GM21360 (cell line): ENCODE measurements around the gene SLC16A14.

Source experiments
- ATAC-seq: cut with Tn5 transposase; IDR thresholded peaks from one replicate; pipeline ENCODE4 v1.9.1; 2021; ENCODE audit warnings: mild to moderate bottlenecking, moderate library complexity; ENCODE audit not compliant: unreplicated experiment

The SLC16A14 gene

DNA sequence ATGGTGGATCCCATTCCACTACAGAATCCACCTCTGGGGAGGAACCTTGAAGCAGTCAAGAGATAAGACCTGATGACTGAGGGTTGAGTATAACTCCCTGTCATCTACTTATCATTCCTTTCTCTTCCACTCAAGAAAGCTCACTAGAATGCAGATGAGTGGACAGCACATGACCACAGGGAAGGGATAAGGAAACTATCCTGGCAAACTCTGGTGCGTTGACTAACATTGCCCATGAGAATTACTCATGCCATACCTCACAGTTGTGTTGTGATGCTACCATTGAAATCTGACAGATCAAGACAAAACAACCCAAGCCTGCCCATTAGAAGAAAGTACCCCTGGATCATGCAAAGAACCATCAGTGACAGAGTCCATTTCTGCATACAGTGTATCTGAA lies 26.5 kb downstream of the SLC16A14 start:
- ATAC-seq = no peak

DNA sequence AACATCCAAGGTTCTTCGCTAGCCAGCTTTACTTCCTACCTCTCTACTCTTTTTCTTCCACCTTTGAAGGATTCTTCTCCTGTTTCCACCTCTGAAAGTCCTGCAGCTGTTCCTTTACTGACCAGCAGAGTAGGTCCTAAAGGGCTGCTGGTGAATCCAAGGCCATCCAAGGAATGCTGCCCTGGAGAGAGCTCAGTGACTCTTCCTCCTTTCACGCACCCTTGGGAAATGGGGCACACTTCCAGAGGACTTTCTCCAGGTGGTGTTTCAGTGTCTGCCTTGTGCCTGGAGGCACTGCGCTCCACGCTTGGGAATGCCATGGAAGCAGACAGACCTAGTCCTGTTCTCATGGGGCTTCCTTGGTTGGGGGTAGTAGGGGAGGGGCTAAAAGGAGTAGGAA lies 45.4 kb downstream of the SLC16A14 start:
- ATAC-seq = no peak

- no peak for ATAC-seq
These were observed 49.0 kb downstream of the SLC16A14 start for GRCh38 chr2:230019742-230020141.

GRCh38 chr2:230018153-230018552 lies 50.6 kb downstream of the SLC16A14 start:
- ATAC-seq = no peak

GRCh38 chr2:230016844-230017243 lies 51.9 kb downstream of the SLC16A14 start:
- ATAC-seq = no peak

DNA sequence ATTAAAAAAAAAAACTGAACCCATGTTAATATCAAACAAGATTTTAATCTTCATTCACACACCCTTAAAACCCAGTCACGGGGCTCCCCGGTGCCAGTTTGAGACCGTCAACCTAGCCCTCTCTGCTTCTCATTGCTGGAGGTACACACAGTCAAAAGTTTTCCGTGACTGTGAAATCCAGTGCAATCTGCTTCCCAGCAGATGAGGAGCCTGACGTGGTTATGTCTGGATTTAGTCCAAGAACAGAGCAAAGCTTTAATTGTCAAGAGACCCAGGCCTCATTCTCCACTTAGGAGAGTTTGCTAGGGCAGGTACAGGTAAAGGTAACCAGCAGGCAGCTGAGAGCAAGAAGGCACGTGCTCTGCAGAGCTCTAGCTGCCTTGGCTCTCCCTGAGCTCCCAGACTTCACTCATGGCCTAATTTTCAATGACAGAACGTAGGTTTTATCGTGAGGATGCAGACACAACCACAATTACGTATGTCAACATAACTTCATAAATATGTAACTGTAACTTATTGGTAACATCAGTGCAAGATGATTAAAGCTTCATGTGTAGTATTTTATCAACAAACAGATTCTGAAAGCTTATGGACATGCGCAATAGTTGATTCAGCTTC lies 56.3 kb downstream of the SLC16A14 start:
- ATAC-seq = no peak

- ATAC-seq = no peak
These were observed 57.1 kb downstream of the SLC16A14 start for GRCh38 chr2:230011617-230012016.

DNA sequence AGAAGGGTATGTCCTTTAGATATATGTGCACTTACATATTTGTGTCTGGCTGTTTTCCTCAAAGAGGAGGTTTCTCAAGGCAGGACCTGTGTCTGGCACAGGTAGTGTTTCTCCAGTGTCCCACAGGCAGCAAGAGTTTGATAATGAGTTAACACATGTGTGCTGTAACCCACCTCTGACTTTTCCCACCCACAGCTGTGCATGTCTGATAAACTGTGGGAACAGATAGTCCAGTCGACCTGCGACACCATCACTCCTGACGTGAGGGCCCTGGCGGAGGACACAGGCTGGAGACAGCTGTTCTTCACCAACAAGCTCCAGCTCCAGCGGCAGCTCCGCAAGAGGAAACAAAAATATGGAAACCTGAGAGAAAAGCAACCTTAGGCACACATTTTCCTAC lies 58.2 kb downstream of the SLC16A14 start:
- no peak for ATAC-seq

DNA sequence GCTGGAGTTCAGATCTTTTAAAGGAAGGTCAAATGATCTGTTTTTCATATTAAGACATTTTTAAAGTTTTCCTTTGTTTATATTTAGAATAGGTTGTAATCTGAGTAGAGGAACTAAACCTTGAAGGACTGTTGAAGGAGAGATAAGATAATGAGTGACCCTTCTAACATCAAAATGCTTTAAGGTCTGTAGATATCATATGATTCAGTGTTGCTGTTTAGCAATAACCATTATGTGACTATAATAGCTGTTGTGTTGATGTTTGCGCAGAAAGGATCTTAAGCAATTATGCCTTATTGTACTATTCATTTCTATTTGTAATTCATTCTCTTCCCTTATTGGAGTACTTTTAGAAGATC lies 60.0 kb downstream of the SLC16A14 start:
- ATAC-seq = no peak

- no peak for ATAC-seq
These were observed 60.6 kb downstream of the SLC16A14 start for GRCh38 chr2:230007931-230008707.

- ATAC-seq = peak; percentile 96
These were observed 68.4 kb downstream of the SLC16A14 start for GRCh38 chr2:230000118-230000841.

GRCh38 chr2:229997565-229997964 lies 71.2 kb downstream of the SLC16A14 start:
- no peak for ATAC-seq

DNA sequence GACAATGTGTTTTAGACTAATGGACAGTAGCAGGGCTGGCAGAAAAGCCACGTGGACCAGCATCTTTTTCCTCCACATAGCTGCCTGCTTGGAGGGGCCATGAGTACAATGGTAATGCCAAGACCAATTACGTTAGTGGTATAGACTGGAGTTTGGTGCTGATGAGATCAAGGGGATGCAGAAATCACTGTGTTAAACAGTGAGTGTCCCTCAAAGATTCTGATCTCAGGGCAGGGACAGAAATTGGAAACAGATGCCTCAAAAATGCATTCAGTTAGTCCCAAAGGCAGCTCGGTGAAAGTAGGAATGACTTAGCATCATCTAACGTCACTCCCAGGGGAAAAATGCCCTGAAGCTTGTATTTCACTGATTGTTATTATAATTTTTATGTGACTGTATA lies 72.4 kb downstream of the SLC16A14 start:
- ATAC-seq = no peak

- no peak for ATAC-seq
These were observed 75.5 kb downstream of the SLC16A14 start for GRCh38 chr2:229993236-229993635.
